ENCODE measurements around the gene FBN1. TPM values are rescaled to one million over a fixed set of nuclear protein-coding genes. Genes with fewer than 3 reads are reported as not detected.

Gene FBN1
- total RNA-seq, 6 experiments from 2014 or later, result 1.7 to 12.0 (median 8.7) TPM

DNA sequence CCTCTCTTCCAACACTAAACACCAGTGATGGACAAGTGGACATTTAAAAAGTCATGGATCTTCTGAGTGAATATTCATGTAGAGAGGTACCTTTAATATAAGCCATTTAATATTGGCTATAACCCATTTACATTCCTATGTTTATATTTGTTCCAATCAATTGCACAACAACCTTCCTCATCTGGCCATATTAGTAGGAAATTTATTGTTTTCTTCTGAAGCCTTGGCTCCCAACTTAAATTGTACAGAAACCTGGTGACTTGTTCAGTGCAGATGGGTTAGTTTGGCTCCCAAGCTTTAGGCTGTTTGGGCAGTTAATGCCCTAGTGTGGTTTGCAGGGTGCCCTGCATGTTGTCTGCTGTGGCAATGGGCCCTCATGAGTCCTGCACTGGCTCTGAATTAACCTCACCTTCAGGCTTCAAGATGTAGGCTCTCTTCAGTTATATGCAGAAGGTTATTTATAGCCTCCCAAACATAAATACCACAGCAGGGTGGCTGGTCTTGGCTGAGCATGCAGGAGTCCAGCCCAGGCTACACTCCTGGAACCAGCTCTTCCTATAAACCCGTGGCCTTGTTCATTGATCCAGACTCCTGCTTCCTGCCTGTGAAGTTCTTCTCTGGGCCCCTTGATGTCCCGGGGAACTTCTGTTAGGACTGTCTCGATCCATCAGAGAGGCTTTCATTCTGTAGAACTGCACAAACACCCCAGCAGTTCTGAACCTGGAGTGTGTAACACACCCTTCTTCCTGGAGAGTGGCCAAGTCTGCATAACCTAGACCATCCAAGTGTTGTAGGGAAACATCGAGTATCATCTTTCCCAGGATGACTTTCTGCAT is 257.3 kb downstream of the FBN1 start:
- no peak for TF ChIP-seq POLR2A (IDR thresholded peaks at IDR 0.05)
- TF ChIP-seq, protein P1, sequence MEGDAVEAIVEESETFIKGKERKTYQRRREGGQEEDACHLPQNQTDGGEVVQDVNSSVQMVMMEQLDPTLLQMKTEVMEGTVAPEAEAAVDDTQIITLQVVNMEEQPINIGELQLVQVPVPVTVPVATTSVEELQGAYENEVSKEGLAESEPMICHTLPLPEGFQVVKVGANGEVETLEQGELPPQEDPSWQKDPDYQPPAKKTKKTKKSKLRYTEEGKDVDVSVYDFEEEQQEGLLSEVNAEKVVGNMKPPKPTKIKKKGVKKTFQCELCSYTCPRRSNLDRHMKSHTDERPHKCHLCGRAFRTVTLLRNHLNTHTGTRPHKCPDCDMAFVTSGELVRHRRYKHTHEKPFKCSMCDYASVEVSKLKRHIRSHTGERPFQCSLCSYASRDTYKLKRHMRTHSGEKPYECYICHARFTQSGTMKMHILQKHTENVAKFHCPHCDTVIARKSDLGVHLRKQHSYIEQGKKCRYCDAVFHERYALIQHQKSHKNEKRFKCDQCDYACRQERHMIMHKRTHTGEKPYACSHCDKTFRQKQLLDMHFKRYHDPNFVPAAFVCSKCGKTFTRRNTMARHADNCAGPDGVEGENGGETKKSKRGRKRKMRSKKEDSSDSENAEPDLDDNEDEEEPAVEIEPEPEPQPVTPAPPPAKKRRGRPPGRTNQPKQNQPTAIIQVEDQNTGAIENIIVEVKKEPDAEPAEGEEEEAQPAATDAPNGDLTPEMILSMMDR (IDR thresholded peaks at IDR 0.05), result no peak
- Histone ChIP-seq H3K27ac (no peak overlapping the region), H3K9me3 (no peaks in the 10 kb centered on the region), H3K4me3 (no peak overlapping the region), H3K4me1 (no peaks in the 10 kb centered on the region), H3K27me3 (no peaks in the 10 kb centered on the region), H3K36me3 (no peaks in the 10 kb centered on the region)
- ATAC-seq, result no peak
- WGBS (ENCODE audit: insufficient coverage, low coverage, low lambda C conversion rate, missing lambda C conversion rate), result 67% methylated on average over 1 of the region's 4 CpGs
- DNase-seq, result no peak
- intact Hi-C loops (cut with DNase I), result no loop called here

DNA sequence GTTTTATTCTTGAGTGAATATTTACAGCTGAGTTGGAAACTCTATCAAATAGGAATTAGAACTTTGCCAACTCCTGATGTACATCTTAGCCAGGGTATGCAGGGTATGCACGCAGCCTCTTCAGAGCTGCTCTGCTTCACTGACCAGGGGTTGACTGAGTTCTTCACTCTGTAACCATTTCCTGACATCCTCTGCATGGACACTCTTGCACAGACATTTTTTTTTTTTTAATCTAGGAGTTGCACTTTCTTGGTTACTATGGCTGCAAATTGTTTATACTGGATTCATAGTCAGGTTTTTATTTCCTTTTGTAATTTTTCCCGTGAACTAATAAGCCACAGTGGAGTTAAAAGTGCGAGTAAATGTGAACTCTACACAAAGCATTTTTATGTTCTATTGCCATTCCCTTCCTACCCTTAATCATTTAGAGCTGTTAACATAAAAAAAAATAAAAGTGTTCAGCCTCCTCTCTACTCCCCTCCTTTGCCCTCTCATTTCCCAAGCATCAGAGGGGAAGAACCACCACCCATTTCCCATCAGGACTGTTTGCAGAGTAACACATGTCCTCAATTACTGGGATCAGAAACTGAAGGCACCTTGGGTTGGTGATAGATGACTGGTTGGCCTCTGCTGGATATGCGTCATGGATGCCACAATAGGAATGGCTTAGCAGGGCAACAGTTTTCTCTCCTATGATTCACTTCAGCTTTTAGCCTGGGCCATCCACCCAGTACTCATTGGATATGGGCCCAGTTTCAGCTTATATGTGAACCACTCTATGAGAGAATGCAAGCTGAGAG is 260.3 kb downstream of the FBN1 start:
- Histone ChIP-seq H3K9me3 (no peaks in the 10 kb centered on the region), H3K4me1 (no peaks in the 10 kb centered on the region), H3K27ac (no peak overlapping the region), H3K36me3 (no peaks in the 10 kb centered on the region), H3K27me3 (no peaks in the 10 kb centered on the region), H3K4me3 (no peak overlapping the region)
- intact Hi-C loops (cut with DNase I), result no loop called here
- TF ChIP-seq POLR2A (IDR thresholded peaks at IDR 0.05), result no peak
- TF ChIP-seq, protein P1 (IDR thresholded peaks at IDR 0.05), result no peak
- ATAC-seq (no peak), DNase-seq (no peak)
- 67% methylated on average over 4 of the region's 4 CpGs for WGBS (ENCODE audit: insufficient coverage, low coverage, low lambda C conversion rate, missing lambda C conversion rate)

DNA sequence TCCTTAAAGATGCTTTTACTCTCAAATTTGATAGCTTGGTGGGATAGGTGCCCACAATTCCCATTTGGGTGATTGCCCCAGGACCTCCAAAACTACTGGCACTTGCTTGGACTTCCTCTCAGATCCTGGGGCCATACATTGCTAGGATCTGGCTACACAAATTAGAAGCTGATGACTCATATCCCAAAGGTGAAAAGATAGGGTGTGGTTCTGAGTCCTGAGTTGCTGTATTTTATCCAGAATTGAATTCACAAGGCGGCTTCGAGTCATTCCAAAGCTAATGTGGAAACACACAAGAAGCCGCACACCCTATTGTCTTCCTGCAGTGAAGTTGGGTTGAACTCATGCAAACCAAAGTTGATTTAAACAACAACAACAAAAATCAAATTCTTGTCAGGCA is 260.9 kb downstream of the FBN1 start:
- 89% methylated on average over 3 of the region's 3 CpGs for WGBS (ENCODE audit: insufficient coverage, low coverage, low lambda C conversion rate, missing lambda C conversion rate)
- Histone ChIP-seq H3K4me1 (no peaks in the 10 kb centered on the region), H3K27me3 (no peaks in the 10 kb centered on the region), H3K9me3 (no peaks in the 10 kb centered on the region), H3K36me3 (no peaks in the 10 kb centered on the region), H3K4me3 (no peak overlapping the region), H3K27ac (no peak overlapping the region)
- DNase-seq (no peak), ATAC-seq (no peak)
- TF ChIP-seq POLR2A (IDR thresholded peaks at IDR 0.05), result no peak
- TF ChIP-seq, protein P1 (IDR thresholded peaks at IDR 0.05), result no peak
- intact Hi-C loops (cut with DNase I), result no loop called here

DNA sequence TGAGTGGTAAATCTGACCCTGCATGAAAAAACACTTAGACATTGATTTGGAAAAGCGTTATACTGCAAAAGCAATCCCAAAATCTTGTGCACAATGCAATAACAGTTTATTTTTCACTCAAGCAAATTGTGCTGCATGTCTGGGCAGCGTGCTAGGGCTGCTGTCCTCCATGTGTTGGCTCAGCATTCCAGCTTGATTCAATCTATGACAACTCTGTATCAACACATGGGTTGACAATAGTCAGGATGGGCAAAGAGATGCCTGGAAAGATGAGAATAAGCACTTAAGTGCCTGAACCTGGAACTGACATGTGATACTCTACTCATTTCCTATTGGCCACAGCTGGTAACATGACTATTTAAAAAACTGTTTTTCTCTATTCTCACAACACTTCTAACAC is 262.5 kb downstream of the FBN1 start:
- H3K27ac ChIP-seq, result no peak overlapping the region
- no peak overlapping the region for H3K4me3 ChIP-seq
- no peaks in the 10 kb centered on the region for H3K4me1 ChIP-seq
- intact Hi-C loops (cut with DNase I), result no loop called here
- no peaks in the 10 kb centered on the region for H3K9me3 ChIP-seq
- no peaks in the 10 kb centered on the region for H3K36me3 ChIP-seq
- no peaks in the 10 kb centered on the region for H3K27me3 ChIP-seq
- ATAC-seq (no peak), DNase-seq (no peak)
- WGBS (ENCODE audit: insufficient coverage, low coverage, low lambda C conversion rate, missing lambda C conversion rate), result 77% methylated on average over 2 of the region's 2 CpGs
- TF ChIP-seq, protein P1 (IDR thresholded peaks at IDR 0.05), result no peak
- no peak for TF ChIP-seq POLR2A (IDR thresholded peaks at IDR 0.05)
